Right lobe of liver (tissue), 4 donors: ENCODE results near the gene PSME3IP1.

Experiments
- POLR2A ChIP-seq: fragments of 450-650 bp; IDR thresholded peaks from one replicate; pipeline ENCODE4 v1.6.1; 2017; ENCODE audit warnings: antibody characterized with exemption, mild to moderate bottlenecking
- TF ChIP-seq, protein P1 (sequence below), 4 donors: fragments of 200-600 bp in 3 of 4; fragments of 450-650 bp in 1 of 4; IDR thresholded peaks; one replicate each; pipeline versions ENCODE4 v1.5.1 to v1.8.0; 2016 to 2022; ENCODE audit warnings: antibody characterized with exemption in 4 of 4, mild to moderate bottlenecking in 2 of 4
- donor health status: DM: no; HTN: no; CAD: no.
- donor health status: DM: no; HTN: no; CAD: no.
- donor health status: DM: no; HTN: yes; CAD: no.

DNA sequence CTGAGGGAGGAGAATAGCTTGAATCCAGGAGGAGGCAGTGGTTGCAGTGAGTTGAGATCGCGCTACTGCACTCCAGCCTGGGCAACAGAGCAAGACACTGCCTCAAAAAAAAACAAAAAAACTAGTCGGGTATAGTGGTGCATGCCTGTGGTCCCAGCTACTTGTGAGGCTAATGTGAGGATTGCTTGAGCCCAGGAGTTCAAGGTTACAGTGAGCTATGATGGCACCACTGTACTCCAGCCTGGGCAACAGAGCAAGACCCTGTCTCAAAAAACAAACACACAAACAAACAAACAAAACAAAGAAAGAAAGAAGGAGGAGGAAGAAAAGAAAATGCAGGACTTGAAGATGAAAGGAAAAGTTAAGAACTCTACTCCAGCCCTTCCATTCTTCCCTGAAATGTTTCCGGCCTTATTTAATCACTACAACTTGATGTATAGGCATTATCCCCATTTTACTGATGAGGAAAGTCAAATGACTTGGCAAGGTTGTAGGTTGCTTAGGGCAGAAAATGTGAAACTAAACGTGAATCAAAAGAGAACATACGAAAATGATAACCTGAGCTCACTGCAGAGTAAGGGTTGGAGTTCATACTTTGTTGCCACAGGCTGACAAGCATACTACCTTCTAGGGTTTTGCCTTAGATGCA lies 30.0 kb downstream of the PSME3IP1 start:
- TF ChIP-seq, protein P1, sequence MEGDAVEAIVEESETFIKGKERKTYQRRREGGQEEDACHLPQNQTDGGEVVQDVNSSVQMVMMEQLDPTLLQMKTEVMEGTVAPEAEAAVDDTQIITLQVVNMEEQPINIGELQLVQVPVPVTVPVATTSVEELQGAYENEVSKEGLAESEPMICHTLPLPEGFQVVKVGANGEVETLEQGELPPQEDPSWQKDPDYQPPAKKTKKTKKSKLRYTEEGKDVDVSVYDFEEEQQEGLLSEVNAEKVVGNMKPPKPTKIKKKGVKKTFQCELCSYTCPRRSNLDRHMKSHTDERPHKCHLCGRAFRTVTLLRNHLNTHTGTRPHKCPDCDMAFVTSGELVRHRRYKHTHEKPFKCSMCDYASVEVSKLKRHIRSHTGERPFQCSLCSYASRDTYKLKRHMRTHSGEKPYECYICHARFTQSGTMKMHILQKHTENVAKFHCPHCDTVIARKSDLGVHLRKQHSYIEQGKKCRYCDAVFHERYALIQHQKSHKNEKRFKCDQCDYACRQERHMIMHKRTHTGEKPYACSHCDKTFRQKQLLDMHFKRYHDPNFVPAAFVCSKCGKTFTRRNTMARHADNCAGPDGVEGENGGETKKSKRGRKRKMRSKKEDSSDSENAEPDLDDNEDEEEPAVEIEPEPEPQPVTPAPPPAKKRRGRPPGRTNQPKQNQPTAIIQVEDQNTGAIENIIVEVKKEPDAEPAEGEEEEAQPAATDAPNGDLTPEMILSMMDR (IDR thresholded peaks at IDR 0.05), result no peak
- no peak for TF ChIP-seq POLR2A
